ENCODE results near the gene CHD3. TPM values are rescaled to one million over a fixed set of nuclear protein-coding genes. Genes with fewer than 3 reads are reported as not detected.

CHD3 gene
- total and polyA plus RNA-seq, 2 of the 13 experiments (the other 11 are each of a cell fraction or from before 2014, with no cell fraction given), result 2.7 to 3.7 TPM

DNA sequence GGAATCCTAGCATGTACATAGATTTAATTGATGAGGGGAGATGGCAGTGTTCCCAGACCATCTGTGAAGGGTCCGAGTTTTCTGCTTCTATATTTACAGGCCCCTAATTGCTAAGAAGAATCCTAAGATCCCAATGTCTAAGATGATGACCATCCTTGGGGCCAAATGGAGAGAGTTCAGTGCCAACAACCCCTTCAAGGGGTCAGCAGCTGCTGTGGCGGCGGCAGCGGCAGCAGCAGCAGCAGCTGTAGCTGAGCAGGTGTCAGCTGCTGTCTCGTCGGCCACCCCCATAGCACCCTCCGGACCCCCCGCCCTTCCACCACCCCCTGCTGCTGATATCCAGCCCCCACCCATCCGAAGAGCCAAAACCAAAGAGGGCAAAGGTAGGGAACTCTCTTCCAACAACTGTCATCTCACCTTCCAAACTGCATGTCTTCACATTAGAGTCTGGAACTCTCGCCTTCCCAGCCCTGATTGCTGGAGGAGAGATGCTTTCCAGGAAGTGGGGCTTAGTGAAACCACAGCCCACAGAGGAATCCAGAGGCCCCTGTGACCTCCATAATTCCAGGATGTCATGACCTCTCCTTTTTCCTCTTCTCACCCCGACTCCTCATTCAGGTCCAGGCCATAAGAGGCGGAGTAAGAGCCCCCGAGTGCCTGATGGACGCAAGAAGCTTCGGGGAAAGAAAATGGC, 4.7 kb downstream of the CHD3 start (continued):
- no peak for TF ChIP-seq ZNF280D (CRISPR knock-in tag; IDR thresholded peaks at IDR 0.05)
- no peak for TF ChIP-seq ARID5B (CRISPR knock-in tag; IDR thresholded peaks at IDR 0.05)
- TF ChIP-seq, protein P1, sequence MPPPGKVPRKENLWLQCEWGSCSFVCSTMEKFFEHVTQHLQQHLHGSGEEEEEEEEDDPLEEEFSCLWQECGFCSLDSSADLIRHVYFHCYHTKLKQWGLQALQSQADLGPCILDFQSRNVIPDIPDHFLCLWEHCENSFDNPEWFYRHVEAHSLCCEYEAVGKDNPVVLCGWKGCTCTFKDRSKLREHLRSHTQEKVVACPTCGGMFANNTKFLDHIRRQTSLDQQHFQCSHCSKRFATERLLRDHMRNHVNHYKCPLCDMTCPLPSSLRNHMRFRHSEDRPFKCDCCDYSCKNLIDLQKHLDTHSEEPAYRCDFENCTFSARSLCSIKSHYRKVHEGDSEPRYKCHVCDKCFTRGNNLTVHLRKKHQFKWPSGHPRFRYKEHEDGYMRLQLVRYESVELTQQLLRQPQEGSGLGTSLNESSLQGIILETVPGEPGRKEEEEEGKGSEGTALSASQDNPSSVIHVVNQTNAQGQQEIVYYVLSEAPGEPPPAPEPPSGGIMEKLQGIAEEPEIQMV (CRISPR knock-in tag; IDR thresholded peaks at IDR 0.05; ENCODE audit: low read depth), result no peak
- TF ChIP-seq KAT2B (IDR thresholded peaks at IDR 0.05; ENCODE audit: borderline replicate concordance, low read depth, low read length), result no peak
- TF ChIP-seq ZNF644 (CRISPR knock-in tag; IDR thresholded peaks at IDR 0.05; ENCODE audit: low read depth), result no peak
